H1 (cell line): Measurements from ENCODE around the gene HSPA12A.

Experiments used
- CTCF ChIP-seq, 3 experiments: IDR thresholded peaks; 1 replicate in 2 of 3; 2 replicates in 1 of 3; pipeline versions ENCODE4 v1.5.1 to v1.6.1; 2011; ENCODE audit warnings: low read length in 3 of 3, mild to moderate bottlenecking in 3 of 3, inconsistent platforms in 2 of 3, low read depth in 1 of 3, moderate library complexity in 1 of 3; ENCODE audit not compliant: insufficient read depth in 1 of 3; ENCODE audit errors: control extremely low read depth in 1 of 3
- EZH2 ChIP-seq: fragments of 200-600 bp; sonication (generic); IDR thresholded peaks from 2 replicates; pipeline ENCODE4 v1.7.1; 2012; ENCODE audit warnings: low read depth, mild to moderate bottlenecking, moderate library complexity, low read length, inconsistent platforms; ENCODE audit not compliant: severe bottlenecking
- JUN ChIP-seq: IDR thresholded peaks from 2 replicates; pipeline ENCODE4 v1.6.1; 2011; ENCODE audit warnings: low read depth, mild to moderate bottlenecking, improper control_type of control experiment, low read length
- POLR2A ChIP-seq, 2 experiments: IDR thresholded peaks; 1 replicate in 1 of 2; 2 replicates in 1 of 2; pipeline ENCODE4 v1.6.1; 2011; ENCODE audit warnings: low read depth in 2 of 2, low read length in 2 of 2, mild to moderate bottlenecking in 2 of 2; ENCODE audit errors: control extremely low read depth in 1 of 2
- POLR2AphosphoS5 ChIP-seq: IDR thresholded peaks from 2 replicates; pipeline ENCODE4 v1.6.1; 2011; ENCODE audit warnings: low read depth, low read length
- TBP ChIP-seq: IDR thresholded peaks from 2 replicates; pipeline ENCODE4 v1.6.1; 2011; ENCODE audit warnings: low read depth, low read length, improper control_type of control experiment
- YY1 ChIP-seq: IDR thresholded peaks from 2 replicates; pipeline ENCODE4 v1.6.1; 2011; ENCODE audit warnings: low read depth, mild to moderate bottlenecking, low read length
- TF ChIP-seq, protein P1 (sequence below): IDR thresholded peaks from 2 replicates; pipeline ENCODE4 v1.6.1; 2011; ENCODE audit warnings: low read length, improper control_type of control experiment

DNA sequence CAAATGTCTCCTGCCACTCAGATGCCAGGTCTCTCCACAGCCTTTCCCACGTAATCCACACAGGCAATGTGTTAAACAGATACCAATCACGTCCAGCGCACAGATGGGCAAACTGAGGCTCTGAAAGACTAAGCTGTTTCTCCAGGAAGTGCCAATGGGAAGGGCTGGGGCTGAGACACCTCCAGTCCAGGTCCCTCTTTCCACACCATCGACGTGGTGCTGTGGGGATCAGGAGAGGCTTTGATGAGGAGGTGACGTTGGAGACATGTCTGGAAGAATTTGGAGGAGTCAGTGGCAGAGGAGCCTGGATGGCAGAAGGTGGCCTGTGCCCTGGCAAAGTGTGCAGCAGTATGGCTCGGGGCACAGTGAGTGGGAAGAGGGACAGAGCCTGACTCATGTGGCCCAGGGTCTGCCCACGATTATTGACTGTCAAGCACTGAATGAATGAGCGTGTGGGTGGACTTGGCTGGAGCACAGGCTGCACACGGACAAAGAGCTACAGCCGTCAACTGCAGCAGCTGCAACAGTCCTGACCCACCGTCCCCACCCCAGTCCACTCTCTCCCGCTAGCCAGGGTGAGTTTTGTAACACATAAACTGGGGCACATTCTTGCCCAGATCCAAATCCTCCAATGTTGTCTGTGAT is 40.8 kb upstream of the HSPA12A start:
- TF ChIP-seq POLR2A (IDR thresholded peaks at IDR 0.05; ENCODE audit: control extremely low read depth in 1 of 2, low read depth in 2 of 2, low read length in 2 of 2) (no peak), YY1 (no peak), CTCF (IDR thresholded peaks at IDR 0.05; ENCODE audit: control extremely low read depth in 1 of 3, insufficient read depth in 1 of 3, low read depth in 1 of 3, low read length in 3 of 3) (no peak), POLR2AphosphoS5 (no peak), EZH2 (no peak), TBP (no peak), JUN (no peak)
- TF ChIP-seq, protein P1, sequence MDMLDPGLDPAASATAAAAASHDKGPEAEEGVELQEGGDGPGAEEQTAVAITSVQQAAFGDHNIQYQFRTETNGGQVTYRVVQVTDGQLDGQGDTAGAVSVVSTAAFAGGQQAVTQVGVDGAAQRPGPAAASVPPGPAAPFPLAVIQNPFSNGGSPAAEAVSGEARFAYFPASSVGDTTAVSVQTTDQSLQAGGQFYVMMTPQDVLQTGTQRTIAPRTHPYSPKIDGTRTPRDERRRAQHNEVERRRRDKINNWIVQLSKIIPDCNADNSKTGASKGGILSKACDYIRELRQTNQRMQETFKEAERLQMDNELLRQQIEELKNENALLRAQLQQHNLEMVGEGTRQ = no peak
